CD14-positive monocyte (primary cell): ENCODE measurements around the gene PRSS27. TPM values are rescaled to one million over a fixed set of nuclear protein-coding genes. Genes with fewer than 3 reads are reported as not detected.

Experiments
- DNase-seq, 3 donors: peaks; one replicate each; pipeline ENCODE4 v3.0.0-alpha.2; 2011 to 2022
- H2AFZ ChIP-seq: 2 replicates; pipeline ENCODE4 v1.6.0; 2012; ENCODE audit warnings: mild to moderate bottlenecking, low read depth, low read length, inconsistent platforms; ENCODE audit not compliant: insufficient read depth, poor library complexity, severe bottlenecking
- H3K27ac ChIP-seq, 2 donors: 1 replicate in 1 of 2; 2 replicates in 1 of 2; pipeline ENCODE4 v1.5.1; 2012 to 2013; ENCODE audit warnings: low read length in 2 of 2, control low read depth in 1 of 2, inconsistent platforms in 1 of 2, low read depth in 1 of 2, mild to moderate bottlenecking in 1 of 2
- H3K27me3 ChIP-seq, 2 donors: one replicate each; pipeline versions ENCODE4 v1.6.0 to v1.6.1; 2011 to 2013; ENCODE audit warnings: low read length in 2 of 2; ENCODE audit not compliant: control insufficient read depth in 2 of 2, insufficient read depth in 2 of 2
- H3K36me3 ChIP-seq, 2 donors: replicated peaks in 1 of 2; 1 replicate in 1 of 2; 2 replicates in 1 of 2; pipeline versions ENCODE4 v1.5.1 to v1.6.1; 2012 to 2013; ENCODE audit warnings: low read length in 2 of 2, control low read depth in 1 of 2, inconsistent platforms in 1 of 2, mild to moderate bottlenecking in 1 of 2; ENCODE audit not compliant: insufficient read depth in 2 of 2, control insufficient read depth in 1 of 2
- H3K4me1 ChIP-seq, 2 donors: 1 replicate in 1 of 2; 2 replicates in 1 of 2; pipeline versions ENCODE4 v1.5.1 to v1.6.1; 2012 to 2013; ENCODE audit warnings: low read length in 2 of 2, control low read depth in 1 of 2, inconsistent platforms in 1 of 2, mild to moderate bottlenecking in 1 of 2, moderate library complexity in 1 of 2; ENCODE audit not compliant: insufficient read depth in 2 of 2, control insufficient read depth in 1 of 2
- H3K4me2 ChIP-seq: replicated peaks from 2 replicates; pipeline ENCODE3; 2012; ENCODE audit warnings: low read length, moderate library complexity, mild to moderate bottlenecking; ENCODE audit not compliant: poor library complexity, severe bottlenecking; ENCODE audit errors: extremely low read depth
- H3K4me3 ChIP-seq, 3 experiments: fragments of 200-600 bp in 1 of 3; sonication (generic) in 1 of 3; replicated peaks in 1 of 3; 1 replicate in 2 of 3; 2 replicates in 1 of 3; pipeline ENCODE4 v1.5.1; 2011 to 2013; ENCODE audit warnings: low read length in 3 of 3, mild to moderate bottlenecking in 3 of 3, control low read depth in 2 of 3, low read depth in 2 of 3, inconsistent platforms in 1 of 3, moderate library complexity in 1 of 3
- H3K79me2 ChIP-seq: 2 replicates; pipeline ENCODE4 v1.6.0; 2012; ENCODE audit warnings: mild to moderate bottlenecking, control low read depth, inconsistent platforms, low read length, moderate library complexity; ENCODE audit not compliant: insufficient read depth
- H3K9ac ChIP-seq: 2 replicates; pipeline ENCODE4 v1.6.0; 2017; ENCODE audit warnings: low read length, mild to moderate bottlenecking; ENCODE audit not compliant: insufficient read depth, poor library complexity, severe bottlenecking
- H3K9me3 ChIP-seq, 2 donors: replicated peaks in 1 of 2; 1 replicate in 1 of 2; 2 replicates in 1 of 2; pipeline versions ENCODE4 v1.5.1 to v1.6.1; 2012 to 2013; ENCODE audit warnings: low read length in 2 of 2, control low read depth in 1 of 2; ENCODE audit not compliant: control insufficient read depth in 1 of 2, insufficient read depth in 1 of 2
- H4K20me1 ChIP-seq: 2 replicates; pipeline ENCODE4 v1.6.0; 2012; ENCODE audit warnings: mild to moderate bottlenecking, low read length, control low read depth, moderate library complexity; ENCODE audit not compliant: insufficient read depth
- H3K27ac Mint-ChIP-seq, 7 donors: one replicate each; pipeline ENCODE4 v1.8.0; 2020; ENCODE audit warnings: mild to moderate bottlenecking in 7 of 7, mixed read lengths in 7 of 7, moderate library complexity in 6 of 7, inconsistent platforms in 2 of 7
- H3K27me3 Mint-ChIP-seq, 3 donors: one replicate each; pipeline ENCODE4 v1.8.0; 2021 to 2022; ENCODE audit warnings: low read depth in 3 of 3, mild to moderate bottlenecking in 3 of 3, mixed read lengths in 3 of 3, moderate library complexity in 3 of 3, inconsistent platforms in 1 of 3
- H3K36me3 Mint-ChIP-seq, 2 donors: one replicate each; pipeline ENCODE4 v1.8.0; 2020; ENCODE audit warnings: mixed read lengths in 2 of 2, inconsistent platforms in 1 of 2, mild to moderate bottlenecking in 1 of 2
- H3K4me1 Mint-ChIP-seq: one replicate; pipeline ENCODE4 v1.8.0; 2020; ENCODE audit warnings: mild to moderate bottlenecking, mixed read lengths
- H3K4me3 Mint-ChIP-seq, 2 donors: one replicate each; pipeline ENCODE4 v1.8.0; 2020; ENCODE audit warnings: mild to moderate bottlenecking in 2 of 2, mixed read lengths in 2 of 2, moderate library complexity in 1 of 2
- H3K9me3 Mint-ChIP-seq, 7 donors: one replicate each; pipeline ENCODE4 v1.8.0; 2020 to 2022; ENCODE audit warnings: mixed read lengths in 7 of 7, mild to moderate bottlenecking in 6 of 7, moderate library complexity in 6 of 7, inconsistent platforms in 2 of 7
- WGBS: methylation state at CpG from one replicate; pipeline ENCODE4 v1.1.5; 2013; ENCODE audit warnings: missing lambda C conversion rate; ENCODE audit not compliant: insufficient coverage; 5-methylcytosine and 5-hydroxymethylcytosine counted together
- intact Hi-C, 2 donors: fragments of 100-400 bp; cut with micrococcal nuclease; formaldehyde crosslinking; loops; one replicate each; pipeline versions ENCODE4 v1.15.0 to v1.15.1; 2023
- polyA plus RNA-seq, 3 donors: library from polyadenylated mRNA; depleted of rRNA in 1 of 3; unstranded in 2 of 3; stranded (reverse) in 1 of 3; fragments of 300-500 nt in 2 of 3; fragments of >200 nt in 1 of 3; fragmentation: Illumina TruSeq in 2 of 3; gene quantifications; 1 replicate in 2 of 3; 2 replicates in 1 of 3; pipeline ENCODE4 v1.2.3, GENCODE V29; 2012 to 2021
- TF ChIP-seq, protein P1 (sequence below): fragments of 200-600 bp; IDR thresholded peaks from one replicate; pipeline ENCODE4 v1.8.0; 2022; ENCODE audit warnings: antibody characterized with exemption, mild to moderate bottlenecking

The PRSS27 gene
- polyA plus RNA-seq, 3 donors, result 1.1 TPM; not detected in 2

DNA sequence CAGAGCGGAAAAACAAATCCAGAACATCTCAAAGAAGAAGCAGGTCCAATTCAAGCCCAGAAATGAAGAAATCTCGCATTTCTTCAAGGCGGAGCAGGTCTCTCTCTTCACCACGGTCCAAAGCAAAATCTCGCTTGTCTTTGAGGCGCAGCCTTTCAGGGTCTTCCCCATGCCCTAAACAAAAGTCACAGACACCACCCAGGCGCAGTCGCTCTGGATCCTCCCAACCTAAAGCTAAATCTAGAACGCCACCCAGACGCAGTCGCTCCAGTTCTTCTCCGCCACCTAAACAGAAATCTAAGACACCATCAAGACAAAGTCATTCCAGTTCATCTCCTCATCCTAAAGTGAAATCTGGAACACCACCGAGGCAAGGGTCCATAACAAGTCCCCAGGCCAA lies 42.7 kb upstream of the PRSS27 start:
- no peak for DNase-seq
- peaks cover 100% of the 10 kb centered on the region for H3K79me2 ChIP-seq
- no peak overlapping the region for H3K27ac ChIP-seq
- H3K9me3 Mint-ChIP-seq, result no peaks in the 10 kb centered on the region
- peaks cover 100% of the 10 kb centered on the region in 2 donors for H3K36me3 ChIP-seq
- H3K4me2 ChIP-seq, result no peak overlapping the region
- peaks cover 100% of the 10 kb centered on the region for H4K20me1 ChIP-seq
- H3K4me3 Mint-ChIP-seq, result no peak overlapping the region
- intact Hi-C loops, result no loop called here
- WGBS, result 97% methylated on average over 13 of the region's 13 CpGs
- no peak overlapping the region for H2AFZ ChIP-seq
- H3K27me3 Mint-ChIP-seq, result peaks cover 0 to 4% (median 0%) of the 10 kb centered on the region in 3 donors
- TF ChIP-seq, protein P1, sequence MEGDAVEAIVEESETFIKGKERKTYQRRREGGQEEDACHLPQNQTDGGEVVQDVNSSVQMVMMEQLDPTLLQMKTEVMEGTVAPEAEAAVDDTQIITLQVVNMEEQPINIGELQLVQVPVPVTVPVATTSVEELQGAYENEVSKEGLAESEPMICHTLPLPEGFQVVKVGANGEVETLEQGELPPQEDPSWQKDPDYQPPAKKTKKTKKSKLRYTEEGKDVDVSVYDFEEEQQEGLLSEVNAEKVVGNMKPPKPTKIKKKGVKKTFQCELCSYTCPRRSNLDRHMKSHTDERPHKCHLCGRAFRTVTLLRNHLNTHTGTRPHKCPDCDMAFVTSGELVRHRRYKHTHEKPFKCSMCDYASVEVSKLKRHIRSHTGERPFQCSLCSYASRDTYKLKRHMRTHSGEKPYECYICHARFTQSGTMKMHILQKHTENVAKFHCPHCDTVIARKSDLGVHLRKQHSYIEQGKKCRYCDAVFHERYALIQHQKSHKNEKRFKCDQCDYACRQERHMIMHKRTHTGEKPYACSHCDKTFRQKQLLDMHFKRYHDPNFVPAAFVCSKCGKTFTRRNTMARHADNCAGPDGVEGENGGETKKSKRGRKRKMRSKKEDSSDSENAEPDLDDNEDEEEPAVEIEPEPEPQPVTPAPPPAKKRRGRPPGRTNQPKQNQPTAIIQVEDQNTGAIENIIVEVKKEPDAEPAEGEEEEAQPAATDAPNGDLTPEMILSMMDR, result no peak
- peaks cover 96 to 100% of the 10 kb centered on the region in 2 donors for H3K36me3 Mint-ChIP-seq
- H3K27ac Mint-ChIP-seq, result peak overlapping the region in 2 of 7 donors; percentile 16 to 61
- H3K4me1 Mint-ChIP-seq, result peaks cover 3% of the 10 kb centered on the region
- H3K27me3 ChIP-seq, result no peaks in the 10 kb centered on the region
- H3K9ac ChIP-seq, result no peak overlapping the region
- H3K4me3 ChIP-seq, result no peak overlapping the region
- no peaks in the 10 kb centered on the region for H3K9me3 ChIP-seq
- H3K4me1 ChIP-seq, result no peaks in the 10 kb centered on the region

DNA sequence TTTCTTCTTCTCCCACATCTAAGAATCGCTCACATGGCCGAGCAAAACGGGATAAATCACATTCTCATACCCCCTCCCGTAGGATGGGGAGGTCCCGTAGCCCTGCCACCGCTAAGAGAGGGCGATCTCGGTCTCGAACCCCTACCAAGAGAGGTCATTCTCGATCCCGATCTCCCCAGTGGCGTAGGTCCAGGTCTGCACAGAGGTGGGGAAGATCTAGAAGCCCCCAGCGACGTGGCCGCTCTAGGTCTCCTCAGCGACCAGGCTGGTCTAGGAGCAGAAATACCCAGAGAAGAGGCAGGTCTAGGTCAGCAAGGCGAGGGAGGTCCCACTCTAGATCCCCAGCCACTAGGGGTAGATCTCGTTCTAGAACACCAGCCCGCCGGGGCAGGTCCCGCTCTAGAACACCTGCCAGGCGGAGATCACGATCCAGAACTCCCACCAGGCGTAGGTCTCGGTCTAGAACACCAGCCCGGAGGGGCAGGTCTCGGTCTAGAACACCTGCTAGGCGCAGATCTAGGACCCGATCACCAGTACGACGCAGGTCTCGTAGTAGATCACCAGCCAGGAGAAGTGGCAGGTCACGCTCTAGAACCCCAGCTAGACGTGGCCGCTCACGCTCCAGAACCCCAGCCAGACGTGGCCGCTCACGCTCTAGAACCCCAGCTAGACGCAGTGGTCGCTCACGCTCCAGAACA lies 42.0 kb upstream of the PRSS27 start:
- H3K27ac Mint-ChIP-seq, result peak overlapping the region in 3 of 7 donors; percentile 16 to 61 (median 31)
- TF ChIP-seq, protein P1, result no peak
- over 99% methylated on average over 35 of the region's 42 CpGs for WGBS
- H3K4me3 Mint-ChIP-seq, result no peak overlapping the region
- no peaks in the 10 kb centered on the region for H3K9me3 Mint-ChIP-seq
- DNase-seq, result no peak
- H3K27me3 ChIP-seq, result no peaks in the 10 kb centered on the region
- H3K4me1 ChIP-seq, result no peaks in the 10 kb centered on the region
- no peak overlapping the region for H3K4me3 ChIP-seq
- H3K27ac ChIP-seq, result no peak overlapping the region
- H3K9me3 ChIP-seq, result no peaks in the 10 kb centered on the region
- H3K4me1 Mint-ChIP-seq, result peaks cover 3% of the 10 kb centered on the region
- intact Hi-C loops, result no loop called here
- peaks cover 100% of the 10 kb centered on the region in 2 donors for H3K36me3 ChIP-seq
- peaks cover 98 to 100% of the 10 kb centered on the region in 2 donors for H3K36me3 Mint-ChIP-seq
- H3K79me2 ChIP-seq, result peaks cover 100% of the 10 kb centered on the region
- peaks cover 100% of the 10 kb centered on the region for H4K20me1 ChIP-seq
- H3K4me2 ChIP-seq, result no peak overlapping the region
- H3K9ac ChIP-seq, result no peak overlapping the region
- H2AFZ ChIP-seq, result no peak overlapping the region
- H3K27me3 Mint-ChIP-seq, result peaks cover 0 to 4% (median 0%) of the 10 kb centered on the region in 3 donors
